Neural cell (in vitro differentiated cells): ENCODE measurements around the gene FOXC2. TPM values are rescaled to one million over a fixed set of nuclear protein-coding genes. Genes with fewer than 3 reads are reported as not detected.

ENCODE experiments used
- H2AFZ ChIP-seq: fragments of 200-600, 300-800 bp; sonication (generic), shearing (Covaris generic); 2 replicates; pipeline ENCODE4 v1.6.0; 2014; ENCODE audit warnings: low read depth, mild to moderate bottlenecking, antibody characterized with exemption, low read length, moderate library complexity
- H3F3A ChIP-seq: fragments of 200-600 bp; shearing (Covaris generic); 2 replicates; pipeline ENCODE4 v1.6.1; 2016; ENCODE audit warnings: mild to moderate bottlenecking, moderate library complexity, mixed read lengths, antibody characterized with exemption, low read length; ENCODE audit not compliant: insufficient read depth, poor library complexity, severe bottlenecking
- H3K27ac ChIP-seq: fragments of 200-600, 300-800 bp; sonication (generic), shearing (Covaris generic); 2 replicates; pipeline ENCODE4 v1.5.1; 2014; ENCODE audit warnings: mild to moderate bottlenecking, low read length, moderate library complexity
- H3K27me3 ChIP-seq: fragments of 300-800, 200-600 bp; sonication (generic), shearing (Covaris generic); 2 replicates; pipeline ENCODE4 v1.6.0; 2014; ENCODE audit warnings: mild to moderate bottlenecking, low read depth, low read length, moderate library complexity; ENCODE audit not compliant: insufficient read depth
- H3K36me3 ChIP-seq: fragments of 300-800, 200-600 bp; sonication (generic), shearing (Covaris generic); 2 replicates; pipeline ENCODE4 v1.5.1; 2014; ENCODE audit warnings: mild to moderate bottlenecking, antibody characterized with exemption, low read length, moderate library complexity; ENCODE audit not compliant: insufficient read depth
- H3K4me2 ChIP-seq: fragments of 300-800, 200-600 bp; sonication (generic), shearing (Covaris generic); 2 replicates; pipeline ENCODE4 v1.6.0; 2014; ENCODE audit warnings: mild to moderate bottlenecking, low read length
- H3K4me3 ChIP-seq: fragments of 300-800, 200-600 bp; sonication (generic), shearing (Covaris generic); 2 replicates; pipeline ENCODE4 v1.5.1; 2014; ENCODE audit warnings: mild to moderate bottlenecking, low read length, moderate library complexity
- H3K79me2 ChIP-seq: fragments of 200-600 bp; shearing (Covaris generic); replicated peaks from 2 replicates; pipeline ENCODE4 v1.6.0; 2014; ENCODE audit warnings: mild to moderate bottlenecking, low read length, moderate library complexity; ENCODE audit not compliant: insufficient read depth
- H3K9ac ChIP-seq: fragments of 300-800, 200-600 bp; sonication (generic), shearing (Covaris generic); 2 replicates; pipeline ENCODE4 v1.6.1; 2016; ENCODE audit warnings: mild to moderate bottlenecking, low read length, mixed read lengths
- H3K9me2 ChIP-seq: fragments of 200-600 bp; shearing (Covaris generic); 2 replicates; pipeline ENCODE4 v1.6.1; 2016; ENCODE audit warnings: mild to moderate bottlenecking, low read length, mixed read lengths; ENCODE audit not compliant: insufficient read depth
- H3K9me3 ChIP-seq: fragments of 200-600, 300-800 bp; sonication (generic), shearing (Covaris generic); 2 replicates; pipeline ENCODE4 v1.6.1; 2016; ENCODE audit warnings: mild to moderate bottlenecking, mixed run types, low read length, moderate library complexity, mixed read lengths
- H4K20me1 ChIP-seq: fragments of 200-600 bp; shearing (Covaris generic); 2 replicates; pipeline ENCODE4 v1.6.1; 2016; ENCODE audit warnings: mild to moderate bottlenecking, mixed run types; ENCODE audit not compliant: insufficient read depth
- EP300 ChIP-seq: fragments of 450-650 bp; conservative IDR thresholded peaks from 2 replicates; pipeline ENCODE4 v1.6.1; 2014; ENCODE audit warnings: antibody characterized with exemption, mild to moderate bottlenecking, moderate library complexity; ENCODE audit not compliant: poor library complexity, severe bottlenecking
- EZH2 ChIP-seq: fragments of 200-600, 300-800 bp; shearing (Covaris generic), sonication (generic); IDR thresholded peaks from 2 replicates; pipeline ENCODE4 v1.6.1; 2014; ENCODE audit warnings: antibody characterized with exemption, low read length, borderline replicate concordance, mild to moderate bottlenecking; ENCODE audit not compliant: insufficient read depth, poor library complexity, severe bottlenecking
- MXI1 ChIP-seq: fragments of 450-650 bp; conservative IDR thresholded peaks from 2 replicates; pipeline ENCODE4 v1.6.1; 2014; ENCODE audit warnings: antibody characterized with exemption, mild to moderate bottlenecking; ENCODE audit not compliant: poor library complexity, severe bottlenecking
- POLR2AphosphoS5 ChIP-seq: IDR thresholded peaks from 2 replicates; pipeline ENCODE4 v1.6.1; 2012
- RAD21 ChIP-seq: fragments of 450-650 bp; conservative IDR thresholded peaks from 2 replicates; pipeline ENCODE4 v1.6.1; 2014; ENCODE audit warnings: antibody characterized with exemption, mild to moderate bottlenecking, moderate library complexity
- REST ChIP-seq: IDR thresholded peaks from 2 replicates; pipeline ENCODE4 v1.6.1; 2012; ENCODE audit warnings: borderline replicate concordance
- SMC3 ChIP-seq: fragments of 450-650 bp; conservative IDR thresholded peaks from 2 replicates; pipeline ENCODE4 v1.6.1; 2014; ENCODE audit warnings: antibody characterized with exemption, mild to moderate bottlenecking, moderate library complexity; ENCODE audit not compliant: poor library complexity
- TAF1 ChIP-seq: IDR thresholded peaks from 2 replicates; pipeline ENCODE4 v1.6.1; 2012; ENCODE audit warnings: low read depth
- polyA plus RNA-seq: library from polyadenylated mRNA; depleted of rRNA; stranded (reverse); fragments of >200 nt; gene quantifications from 2 replicates; pipeline ENCODE4 v1.2.3, GENCODE V29; 2014
- TF ChIP-seq, protein P1 (sequence below): fragments of 450-650 bp; IDR thresholded peaks from 2 replicates; pipeline ENCODE4 v1.5.1; 2014; ENCODE audit warnings: antibody characterized with exemption, mild to moderate bottlenecking, moderate library complexity; ENCODE audit not compliant: poor library complexity, severe bottlenecking

FOXC2 gene
- polyA plus RNA-seq, 1 donor from 2014 or later: not detected

GRCh38 chr16:86556576-86556975 lies 10.1 kb upstream of the FOXC2 start:
- Histone ChIP-seq H3K9ac (no peak overlapping the region), H3K9me3 (no peaks in the 10 kb centered on the region), H3F3A (no peaks in the 10 kb centered on the region), H2AFZ (no peak overlapping the region), H3K36me3 (no peaks in the 10 kb centered on the region), H3K27me3 (no peaks in the 10 kb centered on the region), H3K79me2 (peaks cover 10% of the 10 kb centered on the region), H3K27ac (no peak overlapping the region), H3K9me2 (no peaks in the 10 kb centered on the region), H3K4me2 (no peak overlapping the region), H4K20me1 (no peaks in the 10 kb centered on the region), H3K4me3 (no peak overlapping the region)
- TF ChIP-seq SMC3 (no peak), POLR2AphosphoS5 (no peak), EZH2 (no peak), MXI1 (no peak)
- TF ChIP-seq, protein P1, sequence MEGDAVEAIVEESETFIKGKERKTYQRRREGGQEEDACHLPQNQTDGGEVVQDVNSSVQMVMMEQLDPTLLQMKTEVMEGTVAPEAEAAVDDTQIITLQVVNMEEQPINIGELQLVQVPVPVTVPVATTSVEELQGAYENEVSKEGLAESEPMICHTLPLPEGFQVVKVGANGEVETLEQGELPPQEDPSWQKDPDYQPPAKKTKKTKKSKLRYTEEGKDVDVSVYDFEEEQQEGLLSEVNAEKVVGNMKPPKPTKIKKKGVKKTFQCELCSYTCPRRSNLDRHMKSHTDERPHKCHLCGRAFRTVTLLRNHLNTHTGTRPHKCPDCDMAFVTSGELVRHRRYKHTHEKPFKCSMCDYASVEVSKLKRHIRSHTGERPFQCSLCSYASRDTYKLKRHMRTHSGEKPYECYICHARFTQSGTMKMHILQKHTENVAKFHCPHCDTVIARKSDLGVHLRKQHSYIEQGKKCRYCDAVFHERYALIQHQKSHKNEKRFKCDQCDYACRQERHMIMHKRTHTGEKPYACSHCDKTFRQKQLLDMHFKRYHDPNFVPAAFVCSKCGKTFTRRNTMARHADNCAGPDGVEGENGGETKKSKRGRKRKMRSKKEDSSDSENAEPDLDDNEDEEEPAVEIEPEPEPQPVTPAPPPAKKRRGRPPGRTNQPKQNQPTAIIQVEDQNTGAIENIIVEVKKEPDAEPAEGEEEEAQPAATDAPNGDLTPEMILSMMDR: no peak

- Histone ChIP-seq H3K4me3 (no peak overlapping the region), H3K79me2 (peaks cover 10% of the 10 kb centered on the region), H2AFZ (no peak overlapping the region), H4K20me1 (no peaks in the 10 kb centered on the region), H3K27me3 (no peaks in the 10 kb centered on the region), H3K9me2 (no peaks in the 10 kb centered on the region), H3K9ac (no peak overlapping the region), H3K36me3 (no peaks in the 10 kb centered on the region), H3K4me2 (no peak overlapping the region), H3F3A (no peaks in the 10 kb centered on the region), H3K27ac (no peak overlapping the region), H3K9me3 (no peaks in the 10 kb centered on the region)
- no peak for TF ChIP-seq TAF1
These were observed 9.0 kb upstream of the FOXC2 start for GRCh38 chr16:86557587-86557986.

DNA sequence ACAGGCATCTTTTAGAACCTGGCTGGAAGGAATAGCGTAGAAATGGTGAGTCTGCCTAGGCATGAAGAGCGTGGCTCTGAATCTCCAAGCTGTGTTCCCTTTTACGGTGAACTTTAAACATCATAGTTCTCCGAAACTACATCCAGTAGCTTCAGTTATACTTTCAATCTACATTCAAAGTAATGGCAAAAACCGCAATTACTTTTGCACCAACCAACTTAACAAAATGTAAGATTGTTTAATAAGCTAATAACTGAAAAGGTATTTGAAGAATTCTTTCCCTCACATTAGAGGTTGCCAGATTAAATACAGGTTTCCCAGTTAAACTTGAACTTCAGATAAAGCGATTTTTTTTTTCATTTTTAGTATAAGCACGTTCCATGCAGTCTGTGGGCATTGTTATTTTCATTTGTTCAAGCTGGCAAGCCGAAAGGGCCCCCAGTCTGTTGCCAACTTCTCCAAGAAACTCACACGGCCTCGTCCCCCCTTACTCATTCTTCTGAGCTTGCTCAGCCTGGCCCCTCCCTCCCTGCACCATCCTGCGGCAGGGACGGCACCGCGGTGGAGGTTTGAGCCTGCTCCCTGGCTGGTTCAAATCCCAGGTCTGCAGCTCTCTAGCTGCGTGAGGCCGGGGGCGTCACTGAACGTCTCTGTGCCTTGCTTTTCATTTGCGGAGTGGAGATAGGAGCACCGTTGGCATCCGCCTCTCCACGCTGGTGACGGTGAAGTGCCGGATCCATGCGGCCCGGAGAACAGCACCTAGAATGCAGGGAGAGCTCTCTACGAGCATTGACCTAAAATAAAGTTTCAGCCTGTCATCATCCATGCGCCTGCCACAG lies 8.1 kb upstream of the FOXC2 start:
- Histone ChIP-seq H3K9me2 (no peaks in the 10 kb centered on the region), H2AFZ (no peak overlapping the region)

More for the DNA sequence above, 8.1 kb upstream of the FOXC2 start:
- H3K4me2 ChIP-seq: no peak overlapping the region
- no peaks in the 10 kb centered on the region for H4K20me1 ChIP-seq
- H3K9ac ChIP-seq: no peak overlapping the region
- peaks cover 10% of the 10 kb centered on the region for H3K79me2 ChIP-seq
- no peak for TF ChIP-seq TAF1
- TF ChIP-seq MXI1: no peak
- TF ChIP-seq POLR2AphosphoS5: no peak
- TF ChIP-seq, protein P1: no peak
- no peak for TF ChIP-seq REST
- no peak for TF ChIP-seq EP300
- TF ChIP-seq SMC3: no peak
- no peak for TF ChIP-seq EZH2
- TF ChIP-seq RAD21: no peak
- no peaks in the 10 kb centered on the region for H3K27me3 ChIP-seq
- no peaks in the 10 kb centered on the region for H3K36me3 ChIP-seq
- no peaks in the 10 kb centered on the region for H3K9me3 ChIP-seq
- H3K4me3 ChIP-seq: no peak overlapping the region
- H3K27ac ChIP-seq: no peak overlapping the region
- no peaks in the 10 kb centered on the region for H3F3A ChIP-seq
